Gastroesophageal sphincter (tissue), 4 donors: ENCODE data around the gene OBI1. TPM values are rescaled to one million over a fixed set of nuclear protein-coding genes. Genes with fewer than 3 reads are reported as not detected.

Experiments used
- ATAC-seq: fragments of 150-250 bp; one replicate; pipeline ENCODE4 v1.9.1; 2016; ENCODE audit warnings: mild to moderate bottlenecking, moderate library complexity
- H3K27ac ChIP-seq, 4 donors: fragments of 200-600 bp; sonication (generic) in 3 of 4; 1 replicate in 3 of 4; 2 replicates in 1 of 4; pipeline ENCODE4 v1.5.1; 2016 to 2019
- H3K27me3 ChIP-seq: fragments of 200-600 bp; sonication (generic); one replicate; pipeline ENCODE4 v1.5.1; 2019
- H3K36me3 ChIP-seq, 2 donors: fragments of 200-600 bp; sonication (generic); one replicate each; pipeline ENCODE4 v1.5.1; 2019; ENCODE audit warnings: control low read depth in 1 of 2
- H3K4me1 ChIP-seq, 3 donors: fragments of 200-600 bp; sonication (generic); 1 replicate in 2 of 3; 2 replicates in 1 of 3; pipeline ENCODE4 v1.5.1; 2016 to 2019; ENCODE audit warnings: control low read depth in 2 of 3
- H3K4me3 ChIP-seq, 2 donors: fragments of 200-600 bp; sonication (generic); one replicate each; pipeline ENCODE4 v1.5.1; 2019; ENCODE audit warnings: mild to moderate bottlenecking in 1 of 2, moderate library complexity in 1 of 2
- H3K9me3 ChIP-seq, 3 donors: fragments of 200-600 bp; sonication (generic); one replicate each; pipeline ENCODE4 v1.5.1; 2017 to 2019; ENCODE audit warnings: control low read depth in 2 of 3
- CTCF ChIP-seq, 4 experiments: fragments of 200-600 bp in 2 of 4; fragments of 450-650 bp in 2 of 4; sonication (generic) in 1 of 4; IDR thresholded peaks; one replicate each; pipeline ENCODE4 v1.5.1; 2017 to 2019; ENCODE audit warnings: antibody characterized with exemption in 4 of 4, mild to moderate bottlenecking in 2 of 4, moderate library complexity in 2 of 4
- EP300 ChIP-seq: sonication (generic); formaldehyde crosslinking; IDR thresholded peaks from one replicate; pipeline ENCODE4 v1.6.1; 2017; ENCODE audit warnings: antibody characterized with exemption, mild to moderate bottlenecking
- POLR2A ChIP-seq, 2 donors: fragments of 450-650 bp; IDR thresholded peaks; one replicate each; pipeline ENCODE4 v1.6.1; 2017; ENCODE audit warnings: antibody characterized with exemption in 2 of 2, mild to moderate bottlenecking in 2 of 2, moderate library complexity in 1 of 2
- POLR2AphosphoS5 ChIP-seq: sonication (generic); formaldehyde crosslinking; IDR thresholded peaks from one replicate; pipeline ENCODE4 v1.6.1; 2017; ENCODE audit warnings: antibody characterized with exemption
- WGBS, 2 donors: methylation state at CpG; one replicate each; pipeline ENCODE4 v1.1.5; 2018; ENCODE audit warnings: low coverage in 1 of 2; 5-methylcytosine and 5-hydroxymethylcytosine counted together
- total RNA-seq, 4 donors: library from RNA; depleted of rRNA; stranded (reverse); fragments of >200 nt; gene quantifications; one replicate each; pipeline ENCODE4 v1.1.0, GENCODE V29; 2016

OBI1 gene
- total RNA-seq, 4 donors from 2014 or later, result 9.6 to 15.5 (median 10.7) TPM

DNA sequence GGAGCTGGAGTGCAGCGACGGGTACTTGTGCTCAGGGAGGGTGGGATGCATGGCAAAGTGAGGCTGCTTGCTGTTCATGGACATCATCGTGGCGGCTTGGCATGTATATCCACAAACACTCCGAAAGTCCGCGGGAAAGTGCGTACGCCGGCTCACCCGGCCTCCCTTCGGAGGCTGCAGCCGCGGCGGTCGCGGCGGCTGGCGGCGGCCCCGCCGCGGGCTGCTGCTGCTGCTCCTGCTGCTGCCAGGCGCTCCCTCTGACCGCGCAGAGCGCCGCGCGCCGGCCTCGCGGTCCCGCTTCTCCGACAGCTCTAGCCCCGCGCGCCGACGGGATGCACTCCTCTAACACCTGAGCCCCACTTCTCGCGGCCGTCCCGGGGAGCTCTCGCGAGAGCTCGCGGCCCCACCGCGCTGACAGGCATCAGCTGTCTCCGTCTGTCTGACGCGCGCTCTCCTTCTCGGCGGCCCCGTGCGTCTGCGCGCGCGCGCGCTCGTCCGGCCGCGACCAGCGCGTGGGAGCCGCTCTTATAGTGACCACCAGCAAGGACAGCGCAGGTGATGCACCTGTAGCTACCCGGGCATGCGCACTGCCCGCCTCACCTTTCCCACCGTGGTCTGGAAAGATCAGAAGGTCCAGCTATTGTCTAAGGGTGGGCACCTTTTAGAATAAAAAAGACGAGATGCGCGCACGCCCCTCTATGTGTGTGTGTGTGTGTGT lies 55.6 kb downstream of the OBI1 start, which contains the start of gene POU4F1:
Gene POU4F1, minus strand, starts transcription at position 313 of the 718 bp plus-strand sequence. Its CDS starts 226 bp downstream, at position 87.
- Histone ChIP-seq H3K4me1 (peaks cover 0 to 44% (median 34%) of the 10 kb centered on the region in 3 donors), H3K36me3 (no peaks in the 10 kb centered on the region), H3K9me3 (no peaks in the 10 kb centered on the region), H3K27ac (no peak within 1 kb of the TSS), H3K27me3 (peaks cover 97% of the 10 kb centered on the region), H3K4me3 (peak within 1 kb of the TSS in 1 of 2 donors; percentile 46)
- peak; percentile 6 for ATAC-seq
- no peak for TF ChIP-seq POLR2AphosphoS5
- TF ChIP-seq POLR2A (IDR thresholded peaks at IDR 0.05), result no peak
- TF ChIP-seq EP300, result no peak
- no peak for TF ChIP-seq CTCF (IDR thresholded peaks at IDR 0.05)
- 0% methylated on average over 5 of the region's 80 CpGs; no CpG with 5 or more reads in 1 of the 2 donors for WGBS, 2 donors

DNA sequence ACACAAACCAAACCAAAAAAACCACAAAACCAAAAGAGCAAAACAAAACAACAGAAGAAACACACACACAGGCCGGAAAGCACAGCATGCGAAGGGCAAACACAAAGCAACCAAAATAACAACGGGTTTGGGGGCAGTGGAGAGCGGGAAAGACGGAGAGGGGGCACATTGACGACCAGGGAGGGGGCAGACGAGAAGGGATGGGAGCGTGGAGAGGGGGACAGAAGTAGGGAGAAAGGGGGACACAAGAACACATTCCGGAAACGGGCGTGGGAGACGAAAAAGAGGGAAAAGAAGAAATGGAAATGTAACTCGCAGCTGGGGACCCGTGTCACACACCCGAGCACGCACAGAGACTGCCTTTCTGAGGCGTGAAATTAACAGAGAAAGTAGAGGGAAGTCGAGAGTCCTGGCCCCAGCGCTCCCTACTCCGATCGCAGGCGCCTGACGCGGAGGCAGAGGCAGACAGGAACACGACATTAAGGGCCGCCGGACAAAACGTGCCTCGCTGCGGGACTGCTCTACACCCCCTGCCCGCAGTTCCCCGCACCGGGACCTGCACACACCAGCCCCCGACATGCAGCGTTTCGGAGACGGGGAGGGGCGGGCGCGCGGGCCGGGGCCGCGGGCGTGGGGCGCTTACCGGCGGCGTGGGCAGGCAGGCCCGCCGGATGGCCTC lies 56.3 kb downstream of the OBI1 start:
- Histone ChIP-seq H3K4me3 (peak overlapping the region in 1 of 2 donors; percentile 46), H3K27me3 (peaks cover 97% of the 10 kb centered on the region), H3K4me1 (peaks cover 0 to 37% (median 29%) of the 10 kb centered on the region in 3 donors), H3K36me3 (no peaks in the 10 kb centered on the region), H3K9me3 (no peaks in the 10 kb centered on the region), H3K27ac (no peak overlapping the region)
- peak; percentile 11 for ATAC-seq
- TF ChIP-seq CTCF (IDR thresholded peaks at IDR 0.05) (no peak), EP300 (no peak), POLR2A (IDR thresholded peaks at IDR 0.05) (no peak), POLR2AphosphoS5 (no peak)
- WGBS, 2 donors, result 4 to 5% methylated on average over 9 to 30 of the region's 51 CpGs

- Histone ChIP-seq H3K27ac (no peak overlapping the region), H3K4me1 (peaks cover 0 to 32% (median 22%) of the 10 kb centered on the region in 3 donors), H3K27me3 (peaks cover 97% of the 10 kb centered on the region), H3K9me3 (no peaks in the 10 kb centered on the region), H3K4me3 (peak overlapping the region in 1 of 2 donors; percentile 23), H3K36me3 (no peaks in the 10 kb centered on the region)
- ATAC-seq, result no peak
- WGBS, 2 donors, result no CpG with 5 or more reads among the region's 112 CpGs
- TF ChIP-seq POLR2A (IDR thresholded peaks at IDR 0.05), result no peak
These were observed 56.9 kb downstream of the OBI1 start for GRCh38 chr13:78601874-78602560.

GRCh38 chr13:78601124-78601873 lies 57.7 kb downstream of the OBI1 start:
- 1 to 8% methylated on average over 2 to 16 of the region's 58 CpGs for WGBS, 2 donors
- ATAC-seq, result no peak
- H3K4me3 ChIP-seq, result peak overlapping the region in 1 of 2 donors; percentile 23
- no peak overlapping the region for H3K27ac ChIP-seq
- H3K36me3 ChIP-seq, result no peaks in the 10 kb centered on the region
- no peaks in the 10 kb centered on the region for H3K9me3 ChIP-seq
- peaks cover 0 to 35% (median 20%) of the 10 kb centered on the region in 3 donors for H3K4me1 ChIP-seq
- peaks cover 97% of the 10 kb centered on the region for H3K27me3 ChIP-seq
- TF ChIP-seq POLR2AphosphoS5 (no peak), CTCF (IDR thresholded peaks at IDR 0.05) (no peak), POLR2A (IDR thresholded peaks at IDR 0.05) (no peak), EP300 (no peak)
